PC-3 (cell line): ENCODE results near the gene HECW1. TPM values are rescaled to one million over a fixed set of nuclear protein-coding genes. Genes with fewer than 3 reads are reported as not detected.

Experiments used
- ATAC-seq: fragments of 200-7000 bp; cut with Tn5 transposase; 2 replicates; pipeline ENCODE4 v1.9.1; 2020; ENCODE audit warnings: mild to moderate bottlenecking, moderate library complexity
- BruUV-seq: library from RNA; stranded (reverse); fragments of 400-500 nt; replicated peaks from 2 replicates; lab custom pipeline; 2021; lab: Mats Ljungman, UMichigan
- CTCF ChIA-PET: fragments of 300-600 bp; sonication (Branson Sonifier 250); formaldehyde crosslinking; loops from one replicate; lab custom pipeline; 2022; ENCODE audit warnings: antibody characterized with exemption; lab: Charles Lee
- POLR2A ChIA-PET: fragments of 300-600 bp; sonication (Branson Sonifier 250); formaldehyde crosslinking; loops from one replicate; lab custom pipeline; 2022; ENCODE audit warnings: antibody characterized with exemption; ENCODE audit not compliant: unreplicated experiment; lab: Charles Lee
- DNase-seq: peaks from one replicate; pipeline ENCODE4 v3.0.0-alpha.2; 2015
- H2AFZ ChIP-seq: fragments of 300-600 bp; sonication (generic); 2 replicates; pipeline ENCODE4 v1.6.0; 2016; ENCODE audit warnings: antibody characterized with exemption, low read length
- H3F3A ChIP-seq: fragments of 300-600 bp; sonication (generic); one replicate; pipeline ENCODE4 v1.6.0; 2017; ENCODE audit warnings: antibody characterized with exemption, low read length, control low read depth, mild to moderate bottlenecking; ENCODE audit not compliant: unreplicated experiment
- H3K27ac ChIP-seq: fragments of 300-600 bp; sonication (generic); 2 replicates; pipeline ENCODE4 v1.5.1; 2016; ENCODE audit warnings: mild to moderate bottlenecking, low read length
- H3K27me3 ChIP-seq: fragments of 300-600 bp; sonication (generic); 2 replicates; pipeline ENCODE4 v1.6.1; 2016; ENCODE audit warnings: low read length, mixed read lengths
- H3K36me3 ChIP-seq: fragments of 300-600 bp; sonication (generic); 2 replicates; pipeline ENCODE4 v1.6.1; 2016; ENCODE audit warnings: low read depth, mixed run types, low read length, mixed read lengths
- H3K4me1 ChIP-seq: fragments of 300-600 bp; sonication (generic); 2 replicates; pipeline ENCODE4 v1.5.1; 2016; ENCODE audit warnings: low read length; ENCODE audit not compliant: insufficient read depth
- H3K4me2 ChIP-seq: fragments of 300-600 bp; sonication (generic); 2 replicates; pipeline ENCODE4 v1.6.0; 2016; ENCODE audit warnings: low read length
- H3K4me3 ChIP-seq: fragments of 300-600 bp; sonication (generic); 2 replicates; pipeline ENCODE4 v1.5.1; 2016; ENCODE audit warnings: mild to moderate bottlenecking, low read length, mixed read lengths
- H3K79me2 ChIP-seq: fragments of 300-600 bp; sonication (generic); 2 replicates; pipeline ENCODE4 v1.6.1; 2017; ENCODE audit warnings: low read length, mixed read lengths
- H3K9ac ChIP-seq: fragments of 300-600 bp; sonication (generic); 2 replicates; pipeline ENCODE4 v1.6.0; 2016; ENCODE audit warnings: mild to moderate bottlenecking, low read length
- H3K9me2 ChIP-seq: fragments of 300-600 bp; sonication (generic); replicated peaks from 2 replicates; pipeline ENCODE4 v1.6.1; 2016; ENCODE audit warnings: mixed run types, low read length, mixed read lengths
- H3K9me3 ChIP-seq: fragments of 300-600 bp; sonication (generic); 2 replicates; pipeline ENCODE4 v1.6.1; 2016; ENCODE audit warnings: low read length, mixed read lengths
- H4K20me1 ChIP-seq: fragments of 300-600 bp; sonication (generic); 2 replicates; pipeline ENCODE4 v1.6.1; 2016; ENCODE audit warnings: low read length, mixed read lengths
- EZH2 ChIP-seq: fragments of 300-600 bp; sonication (generic); IDR thresholded peaks from one replicate; pipeline ENCODE4 v1.6.1; 2017; ENCODE audit warnings: antibody characterized with exemption, mild to moderate bottlenecking, low read length; ENCODE audit not compliant: unreplicated experiment
- EZH2phosphoT487 ChIP-seq: fragments of 300-600 bp; sonication (generic); IDR thresholded peaks from 2 replicates; pipeline ENCODE4 v1.6.1; 2018; ENCODE audit warnings: mild to moderate bottlenecking, antibody characterized with exemption, low read length, borderline replicate concordance
- intact Hi-C: fragments of 100-400 bp; cut with micrococcal nuclease; formaldehyde crosslinking; loops from 2 replicates; pipeline ENCODE4 v1.9.0; 2023
- total RNA-seq: library from RNA; depleted of rRNA; stranded (reverse); fragments of >200 nt; gene quantifications from 2 replicates; pipeline ENCODE4 v1.2.3, GENCODE V29; 2014
- TF ChIP-seq, protein P1 (sequence below): fragments of 300-600 bp; sonication (generic); conservative IDR thresholded peaks from 2 replicates; pipeline ENCODE4 v1.5.1; 2017; ENCODE audit warnings: antibody characterized with exemption, low read depth, mild to moderate bottlenecking, low read length

The HECW1 gene
- total RNA-seq, 1 experiment from 2014 or later: 3.0 TPM

DNA sequence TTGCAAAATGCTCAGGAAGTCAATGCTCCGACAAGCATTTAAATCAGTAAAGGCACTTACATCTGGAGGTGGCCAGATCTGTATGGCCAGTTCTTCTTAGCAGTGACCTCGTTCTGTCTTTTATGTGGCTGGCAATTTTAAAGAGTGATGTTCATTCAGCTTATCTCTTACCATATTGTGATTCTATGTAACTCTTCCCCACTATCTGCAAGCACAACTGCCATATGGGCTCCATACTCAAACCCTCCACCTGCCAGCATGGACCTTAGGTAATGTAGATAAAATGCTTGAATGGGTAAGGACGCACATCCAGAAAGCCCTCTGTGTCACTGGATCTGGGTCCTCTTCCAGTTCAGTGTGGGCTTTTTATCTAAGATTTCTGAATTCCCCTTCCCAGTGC lies 428.0 kb downstream of the HECW1 start:
- no peaks in the 10 kb centered on the region for H3K27me3 ChIP-seq
- H2AFZ ChIP-seq: no peak overlapping the region
- TF ChIP-seq EZH2: no peak
- TF ChIP-seq, protein P1, sequence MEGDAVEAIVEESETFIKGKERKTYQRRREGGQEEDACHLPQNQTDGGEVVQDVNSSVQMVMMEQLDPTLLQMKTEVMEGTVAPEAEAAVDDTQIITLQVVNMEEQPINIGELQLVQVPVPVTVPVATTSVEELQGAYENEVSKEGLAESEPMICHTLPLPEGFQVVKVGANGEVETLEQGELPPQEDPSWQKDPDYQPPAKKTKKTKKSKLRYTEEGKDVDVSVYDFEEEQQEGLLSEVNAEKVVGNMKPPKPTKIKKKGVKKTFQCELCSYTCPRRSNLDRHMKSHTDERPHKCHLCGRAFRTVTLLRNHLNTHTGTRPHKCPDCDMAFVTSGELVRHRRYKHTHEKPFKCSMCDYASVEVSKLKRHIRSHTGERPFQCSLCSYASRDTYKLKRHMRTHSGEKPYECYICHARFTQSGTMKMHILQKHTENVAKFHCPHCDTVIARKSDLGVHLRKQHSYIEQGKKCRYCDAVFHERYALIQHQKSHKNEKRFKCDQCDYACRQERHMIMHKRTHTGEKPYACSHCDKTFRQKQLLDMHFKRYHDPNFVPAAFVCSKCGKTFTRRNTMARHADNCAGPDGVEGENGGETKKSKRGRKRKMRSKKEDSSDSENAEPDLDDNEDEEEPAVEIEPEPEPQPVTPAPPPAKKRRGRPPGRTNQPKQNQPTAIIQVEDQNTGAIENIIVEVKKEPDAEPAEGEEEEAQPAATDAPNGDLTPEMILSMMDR: no peak
- no peak for TF ChIP-seq EZH2phosphoT487
- no peak overlapping the region for H3K9ac ChIP-seq
- H3K27ac ChIP-seq: no peak overlapping the region
- DNase-seq (no peak), ATAC-seq (no peak)
- no peaks in the 10 kb centered on the region for H3K79me2 ChIP-seq
- CTCF ChIA-PET: no interaction called here
- H3K4me3 ChIP-seq: no peak overlapping the region
- no peaks in the 10 kb centered on the region for H4K20me1 ChIP-seq
- peaks cover 10% of the 10 kb centered on the region for H3K4me1 ChIP-seq
- H3F3A ChIP-seq: no peaks in the 10 kb centered on the region
- H3K4me2 ChIP-seq: no peak overlapping the region
- intact Hi-C loops: no loop called here
- no TSS peak for BruUV-seq
- H3K9me3 ChIP-seq: no peaks in the 10 kb centered on the region
- H3K9me2 ChIP-seq: no peaks in the 10 kb centered on the region
- POLR2A ChIA-PET: no interaction called here
- H3K36me3 ChIP-seq: no peaks in the 10 kb centered on the region

DNA sequence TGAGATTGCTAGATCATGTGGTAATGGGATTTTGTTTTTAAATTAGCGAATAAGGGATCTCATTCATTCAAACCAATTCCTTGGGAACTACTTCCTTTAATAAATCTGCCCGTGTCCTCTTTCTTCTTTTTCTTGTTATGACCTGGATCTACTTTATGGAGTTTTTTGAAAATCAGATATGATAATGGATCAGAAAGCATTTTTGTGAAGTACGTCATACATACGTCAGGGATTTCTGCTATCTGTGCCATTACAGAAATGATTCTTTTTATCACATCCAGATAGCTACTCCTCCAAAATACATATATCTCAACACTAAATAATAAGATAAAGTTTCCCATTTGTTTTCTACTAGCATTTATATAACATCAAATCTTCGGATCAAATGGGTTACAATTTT lies 430.3 kb downstream of the HECW1 start:
- no TSS peak for BruUV-seq

DNA sequence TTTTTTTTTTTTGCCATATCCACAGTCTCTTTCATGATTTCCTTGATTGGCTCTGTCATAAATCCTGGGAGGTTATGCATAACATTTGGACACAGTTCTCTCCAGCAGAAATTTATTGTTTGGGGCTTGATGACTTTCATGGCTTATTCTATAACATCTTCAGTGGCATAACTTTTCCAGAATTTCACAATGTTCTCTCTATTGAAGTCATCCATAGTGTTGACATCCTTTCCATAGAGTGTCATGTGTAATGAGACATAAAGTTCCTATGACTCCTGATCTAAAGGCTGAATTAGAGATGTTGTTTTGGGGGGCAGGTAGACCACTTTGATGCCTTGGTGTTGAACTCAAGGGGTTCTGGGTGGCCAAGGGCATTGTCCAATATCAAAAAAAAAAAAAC lies 433.8 kb downstream of the HECW1 start:
- Histone ChIP-seq H3K4me1 (no peaks in the 10 kb centered on the region), H2AFZ (no peak overlapping the region), H3K9me3 (no peaks in the 10 kb centered on the region), H3K9me2 (no peaks in the 10 kb centered on the region), H3K9ac (no peak overlapping the region), H3K27me3 (no peaks in the 10 kb centered on the region), H3F3A (no peaks in the 10 kb centered on the region), H3K4me3 (no peak overlapping the region), H3K36me3 (no peaks in the 10 kb centered on the region), H3K79me2 (no peaks in the 10 kb centered on the region), H3K27ac (no peak overlapping the region), H4K20me1 (no peaks in the 10 kb centered on the region), H3K4me2 (no peak overlapping the region)
- BruUV-seq: no TSS peak
- ChIA-PET POLR2A (interaction anchor here (0.7 kb wide), 1 partner anchor 403 kb away, joined by 10 read pairs; no protein-coding TSS in a partner anchor), CTCF (no interaction called here)
- intact Hi-C loops: no loop called here
- no peak for DNase-seq
- TF ChIP-seq EZH2: no peak
- TF ChIP-seq, protein P1: no peak
- TF ChIP-seq EZH2phosphoT487: no peak
- ATAC-seq: no peak

More for the DNA sequence above, 430.3 kb downstream of the HECW1 start:
- Histone ChIP-seq H3K4me1 (no peaks in the 10 kb centered on the region), H3K9me3 (no peaks in the 10 kb centered on the region), H3K27me3 (no peaks in the 10 kb centered on the region), H3K27ac (no peak overlapping the region), H3K4me2 (no peak overlapping the region), H3K9me2 (no peaks in the 10 kb centered on the region), H2AFZ (no peak overlapping the region), H3K4me3 (no peak overlapping the region), H3K36me3 (no peaks in the 10 kb centered on the region), H3F3A (no peaks in the 10 kb centered on the region), H3K79me2 (no peaks in the 10 kb centered on the region), H3K9ac (no peak overlapping the region), H4K20me1 (no peaks in the 10 kb centered on the region)
- no peak for DNase-seq
- intact Hi-C loops: no loop called here
- ChIA-PET CTCF (no interaction called here), POLR2A (no interaction called here)
- TF ChIP-seq EZH2 (no peak), EZH2phosphoT487 (no peak)
- TF ChIP-seq, protein P1: no peak
- no peak for ATAC-seq
